OCI-LY1 (cell line): ENCODE measurements around the gene C14orf180.

ENCODE experiments used
- H2AFZ ChIP-seq: fragments of 200-600 bp; sonication (generic), shearing (Covaris generic); 2 replicates; pipeline ENCODE4 v1.6.0; 2014; ENCODE audit warnings: antibody characterized with exemption, mild to moderate bottlenecking, low read length
- H3F3A ChIP-seq: fragments of 200-600 bp; sonication (generic), shearing (Covaris generic); 2 replicates; pipeline ENCODE4 v1.6.0; 2014; ENCODE audit warnings: mild to moderate bottlenecking, antibody characterized with exemption, low read length, moderate library complexity; ENCODE audit not compliant: insufficient read depth
- H3K27ac ChIP-seq: fragments of 200-600 bp; sonication (generic); 2 replicates; pipeline ENCODE4 v1.5.1; 2014; ENCODE audit warnings: low read length, mixed run types, mild to moderate bottlenecking, low read depth; ENCODE audit not compliant: poor library complexity, severe bottlenecking
- H3K27me3 ChIP-seq: fragments of 200-600 bp; sonication (generic); 2 replicates; pipeline ENCODE4 v1.6.0; 2014; ENCODE audit warnings: antibody characterized with exemption, mild to moderate bottlenecking, low read length, moderate library complexity; ENCODE audit not compliant: insufficient read depth
- H3K36me3 ChIP-seq: fragments of 200-600 bp; sonication (generic); 2 replicates; pipeline ENCODE4 v1.6.1; 2014; ENCODE audit warnings: mild to moderate bottlenecking, antibody characterized with exemption, low read length, moderate library complexity, mixed read lengths; ENCODE audit not compliant: insufficient read depth
- H3K4me1 ChIP-seq: fragments of 200-600 bp; sonication (generic); 2 replicates; pipeline ENCODE4 v1.5.1; 2014; ENCODE audit warnings: mild to moderate bottlenecking, low read length, moderate library complexity; ENCODE audit not compliant: insufficient read depth, severe bottlenecking
- H3K4me2 ChIP-seq: fragments of 200-600 bp; sonication (generic), shearing (Covaris generic); 2 replicates; pipeline ENCODE4 v1.6.1; 2014; ENCODE audit warnings: low read length
- H3K4me3 ChIP-seq: fragments of 200-600 bp; sonication (generic); 2 replicates; pipeline ENCODE4 v1.5.1; 2014; ENCODE audit warnings: low read length, low read depth, mild to moderate bottlenecking, mixed read lengths; ENCODE audit not compliant: poor library complexity, severe bottlenecking
- H3K79me2 ChIP-seq: fragments of 200-600 bp; shearing (Covaris generic); 2 replicates; pipeline ENCODE4 v1.6.1; 2016; ENCODE audit warnings: mixed run types, low read length, mixed read lengths; ENCODE audit not compliant: insufficient read depth
- H3K9ac ChIP-seq: fragments of 200-600 bp; sonication (generic), shearing (Covaris generic); 2 replicates; pipeline ENCODE4 v1.6.1; 2014; ENCODE audit warnings: mild to moderate bottlenecking, low read length, mixed read lengths
- H3K9me2 ChIP-seq: fragments of 200-600 bp; sonication (generic), shearing (Covaris generic); 2 replicates; pipeline ENCODE4 v1.6.1; 2014; ENCODE audit warnings: low read depth, mild to moderate bottlenecking, low read length, mixed read lengths
- H3K9me3 ChIP-seq: fragments of 200-600 bp; shearing (Covaris generic); 2 replicates; pipeline ENCODE4 v1.6.1; 2014; ENCODE audit warnings: low read length, mixed read lengths
- H4K20me1 ChIP-seq: fragments of 200-600 bp; sonication (generic), shearing (Covaris generic); 2 replicates; pipeline ENCODE4 v1.6.0; 2016; ENCODE audit warnings: mild to moderate bottlenecking, low read length; ENCODE audit not compliant: insufficient read depth
- EZH2 ChIP-seq: fragments of 200-600 bp; sonication (generic), shearing (Covaris generic); IDR thresholded peaks from 2 replicates; pipeline ENCODE4 v1.8.0; 2017; ENCODE audit warnings: borderline replicate concordance, mixed run types, mild to moderate bottlenecking, antibody characterized with exemption, low read length, moderate library complexity, mixed read lengths
- TF ChIP-seq, protein P1 (sequence below): fragments of 200-600 bp; sonication (generic), shearing (Covaris generic); IDR thresholded peaks from 2 replicates; pipeline ENCODE4 v1.5.1; 2017; ENCODE audit warnings: mild to moderate bottlenecking, antibody characterized with exemption, low read length, moderate library complexity, mixed read lengths

Gene C14orf180

DNA sequence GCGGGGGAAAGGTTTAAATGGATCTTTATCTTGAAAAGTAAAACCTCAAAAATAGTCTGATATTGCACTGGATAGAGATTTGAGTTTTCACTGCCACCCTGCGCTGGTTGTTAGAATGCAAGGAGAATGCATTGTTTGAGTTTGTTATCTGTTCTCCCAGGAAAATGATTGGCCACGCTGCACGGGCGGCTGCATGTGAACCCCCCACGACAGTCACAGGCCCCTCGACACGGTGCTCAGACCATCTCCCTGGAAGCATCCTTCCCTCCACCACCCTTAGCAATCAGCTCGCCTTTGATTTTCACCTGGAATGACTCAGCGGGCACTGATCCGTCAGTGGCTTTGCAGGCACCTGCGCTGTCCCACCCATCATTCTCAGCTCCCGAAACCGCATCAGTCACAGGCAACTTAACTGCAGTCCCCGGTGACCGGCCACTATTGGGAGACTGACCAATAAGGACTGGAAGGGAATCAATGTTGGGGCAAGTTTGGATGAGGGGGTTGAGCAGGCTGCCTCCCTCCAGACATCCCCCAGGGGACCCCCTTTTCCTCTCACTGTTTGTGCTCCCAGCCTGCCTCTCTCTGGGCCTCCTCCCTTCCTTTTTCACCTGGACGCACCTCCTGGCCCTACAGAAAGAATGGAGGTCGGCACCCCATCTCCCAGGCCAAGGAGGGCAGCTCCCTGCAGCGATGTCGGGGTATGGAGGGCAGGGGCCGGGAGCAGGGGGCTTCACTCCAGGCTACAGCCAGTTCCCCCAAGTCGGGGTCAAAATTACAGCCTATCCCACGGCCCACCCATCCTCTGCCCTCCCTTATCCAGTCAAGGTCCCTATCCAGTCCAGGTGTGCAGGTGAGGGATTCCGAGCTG is 28.5 kb upstream of the C14orf180 start:
- Histone ChIP-seq H3K9ac (no peak overlapping the region), H3K4me1 (no peaks in the 10 kb centered on the region), H4K20me1 (no peaks in the 10 kb centered on the region), H3K27ac (no peak overlapping the region), H2AFZ (no peak overlapping the region), H3F3A (no peaks in the 10 kb centered on the region), H3K9me3 (no peaks in the 10 kb centered on the region), H3K36me3 (no peaks in the 10 kb centered on the region), H3K4me3 (no peak overlapping the region), H3K27me3 (peaks cover 4% of the 10 kb centered on the region; the same call in 1 of the 2 replicates), H3K79me2 (no peaks in the 10 kb centered on the region), H3K9me2 (no peaks in the 10 kb centered on the region), H3K4me2 (no peak overlapping the region)
- TF ChIP-seq, protein P1, sequence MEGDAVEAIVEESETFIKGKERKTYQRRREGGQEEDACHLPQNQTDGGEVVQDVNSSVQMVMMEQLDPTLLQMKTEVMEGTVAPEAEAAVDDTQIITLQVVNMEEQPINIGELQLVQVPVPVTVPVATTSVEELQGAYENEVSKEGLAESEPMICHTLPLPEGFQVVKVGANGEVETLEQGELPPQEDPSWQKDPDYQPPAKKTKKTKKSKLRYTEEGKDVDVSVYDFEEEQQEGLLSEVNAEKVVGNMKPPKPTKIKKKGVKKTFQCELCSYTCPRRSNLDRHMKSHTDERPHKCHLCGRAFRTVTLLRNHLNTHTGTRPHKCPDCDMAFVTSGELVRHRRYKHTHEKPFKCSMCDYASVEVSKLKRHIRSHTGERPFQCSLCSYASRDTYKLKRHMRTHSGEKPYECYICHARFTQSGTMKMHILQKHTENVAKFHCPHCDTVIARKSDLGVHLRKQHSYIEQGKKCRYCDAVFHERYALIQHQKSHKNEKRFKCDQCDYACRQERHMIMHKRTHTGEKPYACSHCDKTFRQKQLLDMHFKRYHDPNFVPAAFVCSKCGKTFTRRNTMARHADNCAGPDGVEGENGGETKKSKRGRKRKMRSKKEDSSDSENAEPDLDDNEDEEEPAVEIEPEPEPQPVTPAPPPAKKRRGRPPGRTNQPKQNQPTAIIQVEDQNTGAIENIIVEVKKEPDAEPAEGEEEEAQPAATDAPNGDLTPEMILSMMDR: no peak; the same call in 1 of the 2 replicates
- TF ChIP-seq EZH2: no peak

DNA sequence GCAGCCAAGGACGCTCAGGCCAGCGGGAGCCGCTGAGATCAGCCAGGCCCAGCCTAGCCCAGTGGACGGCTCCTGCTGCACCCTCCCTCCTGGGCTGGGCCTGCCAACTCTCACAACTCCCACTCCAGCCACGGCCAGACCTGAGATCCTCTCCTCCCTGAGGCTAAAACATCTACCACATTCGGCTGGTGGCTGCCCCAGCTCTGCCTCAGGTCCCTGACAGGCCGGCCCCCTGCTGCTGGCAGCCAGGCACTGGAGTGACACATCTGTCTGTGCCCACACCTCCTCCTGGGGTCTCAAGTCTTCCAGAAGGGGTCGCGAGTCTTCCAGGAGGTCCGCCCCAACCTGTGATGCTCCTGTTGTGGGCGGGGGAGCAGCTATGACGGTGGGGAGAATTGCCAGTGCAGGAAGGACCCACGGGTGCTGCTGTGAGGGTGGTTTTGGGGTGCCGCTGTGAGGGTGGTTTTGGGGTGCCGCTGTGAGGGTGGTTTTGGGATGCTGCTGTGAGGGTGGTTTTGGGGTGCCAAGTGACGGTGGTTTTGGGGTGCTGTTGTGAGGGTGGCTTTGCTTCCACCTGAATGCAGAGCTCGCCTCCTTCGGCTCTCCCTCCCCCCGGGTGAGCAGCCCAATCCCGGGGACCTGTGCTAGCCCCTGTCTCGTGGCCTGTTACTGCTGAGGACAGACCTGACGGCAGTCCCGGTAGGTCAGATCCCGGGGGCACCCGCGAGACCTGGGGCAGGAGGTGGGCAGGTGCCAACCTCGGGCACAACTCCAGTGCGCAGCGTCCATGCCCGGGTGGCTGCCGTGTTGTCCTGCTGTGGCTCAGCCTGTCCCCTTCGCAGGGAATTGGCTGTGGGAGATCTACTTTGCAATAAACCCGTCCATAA is 27.5 kb upstream of the C14orf180 start:
- Histone ChIP-seq H4K20me1 (no peaks in the 10 kb centered on the region), H3K9me3 (no peaks in the 10 kb centered on the region), H3K27me3 (peaks cover 4% of the 10 kb centered on the region), H3K4me2 (no peak overlapping the region), H3K79me2 (no peaks in the 10 kb centered on the region), H3F3A (no peaks in the 10 kb centered on the region), H3K27ac (no peak overlapping the region), H3K4me1 (no peaks in the 10 kb centered on the region), H3K9me2 (no peaks in the 10 kb centered on the region), H3K4me3 (no peak overlapping the region), H2AFZ (no peak overlapping the region), H3K36me3 (no peaks in the 10 kb centered on the region), H3K9ac (no peak overlapping the region)
- TF ChIP-seq, protein P1: no peak
- no peak for TF ChIP-seq EZH2

DNA sequence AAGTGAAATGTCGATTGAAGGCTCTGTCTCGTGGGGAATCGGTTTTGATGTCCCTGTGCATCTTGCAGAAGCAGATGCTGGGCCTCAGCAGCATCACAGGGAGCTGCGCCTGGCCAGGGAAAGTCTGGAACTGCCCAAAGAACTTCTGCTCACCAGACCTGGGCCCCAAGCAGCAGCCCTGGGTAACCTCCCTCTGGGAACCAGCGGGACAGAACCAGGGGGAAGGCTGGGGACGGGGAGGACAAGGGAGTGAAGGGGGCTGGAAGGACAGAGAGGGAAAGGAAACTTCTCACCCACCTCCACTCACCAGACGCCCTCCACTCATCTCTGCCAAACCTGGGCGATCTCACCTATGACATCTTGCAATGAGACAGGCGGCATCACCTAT is 26.8 kb upstream of the C14orf180 start:
- Histone ChIP-seq H4K20me1 (no peaks in the 10 kb centered on the region), H3K9me2 (no peaks in the 10 kb centered on the region), H3F3A (no peaks in the 10 kb centered on the region), H3K9ac (no peak overlapping the region), H3K27me3 (peaks cover 10% of the 10 kb centered on the region), H3K4me2 (no peak overlapping the region), H2AFZ (no peak overlapping the region), H3K4me3 (no peak overlapping the region), H3K27ac (no peak overlapping the region), H3K36me3 (no peaks in the 10 kb centered on the region), H3K79me2 (no peaks in the 10 kb centered on the region), H3K9me3 (no peaks in the 10 kb centered on the region), H3K4me1 (no peaks in the 10 kb centered on the region)
- no peak for TF ChIP-seq EZH2
- TF ChIP-seq, protein P1: no peak
